Stimulated activated CD4-positive, alpha-beta T cell treated with anti-CD3 and anti-CD28 coated beads, Interleukin-12 subunit alpha, Interleukin-12 subunit beta, amount 100 ng/mL, for 48 hours (primary cell): ENCODE data around the gene CCDC18.
"Not testable (repeated sequence)": the region's sequence is repeated elsewhere in the genome, so short reads cannot be mapped to it uniquely, and the experiment has no call there.

Experiments used
- DNase-seq, 3 donors: peaks; one replicate each; pipeline ENCODE4 v3.0.0-alpha.2; 2020; ENCODE audit warnings: low read depth in 2 of 3, low spot score in 1 of 3

CCDC18 gene

GRCh38 chr1:93180723-93181613 lies at the start of gene CCDC18:
Gene CCDC18 (plus strand): TSS chr1:93180724. CDS start chr1:93183362, 2,638 bp downstream.
- peak; percentile 39 to 44 (median 42) for DNase-seq

GRCh38 chr1:93132638-93133037 lies 47.9 kb upstream of the CCDC18 start:
- DNase-seq: no peak

GRCh38 chr1:93136445-93136844 lies 44.1 kb upstream of the CCDC18 start:
- DNase-seq: no peak

GRCh38 chr1:93137604-93138292 lies 42.8 kb upstream of the CCDC18 start:
- no peak for DNase-seq

- no peak for DNase-seq
These were observed 40.4 kb upstream of the CCDC18 start for GRCh38 chr1:93140106-93140505.

GRCh38 chr1:93142161-93142560 lies 38.4 kb upstream of the CCDC18 start:
- DNase-seq: no peak

GRCh38 chr1:93143136-93143535 lies 37.4 kb upstream of the CCDC18 start:
- DNase-seq: no peak

GRCh38 chr1:93143769-93144168 lies 36.8 kb upstream of the CCDC18 start:
- no peak for DNase-seq

- no peak for DNase-seq
These were observed 32.5 kb upstream of the CCDC18 start for GRCh38 chr1:93148001-93148400.

GRCh38 chr1:93150729-93151128 lies 29.8 kb upstream of the CCDC18 start:
- DNase-seq: no peak

GRCh38 chr1:93151474-93151873 lies 29.1 kb upstream of the CCDC18 start:
- DNase-seq: no peak

- DNase-seq: no peak
These were observed 27.7 kb upstream of the CCDC18 start for GRCh38 chr1:93152835-93153234.

GRCh38 chr1:93154898-93155297 lies 25.6 kb upstream of the CCDC18 start:
- no peak for DNase-seq

GRCh38 chr1:93155335-93155734 lies 25.2 kb upstream of the CCDC18 start:
- no peak for DNase-seq

- DNase-seq: no peak
These were observed 21.2 kb upstream of the CCDC18 start for GRCh38 chr1:93159337-93159736.

- DNase-seq: not testable (repeated sequence)
These were observed 17.2 kb upstream of the CCDC18 start for GRCh38 chr1:93163314-93163713.

GRCh38 chr1:93164816-93165215 lies 15.7 kb upstream of the CCDC18 start:
- DNase-seq: no peak

- DNase-seq: not testable (repeated sequence)
These were observed 14.6 kb upstream of the CCDC18 start for GRCh38 chr1:93165895-93166294.

- DNase-seq: no peak
These were observed 13.5 kb upstream of the CCDC18 start for GRCh38 chr1:93167006-93167405.

GRCh38 chr1:93170141-93170678 lies 10.3 kb upstream of the CCDC18 start:
- not testable (repeated sequence) for DNase-seq

- DNase-seq: no peak
These were observed 8.9 kb upstream of the CCDC18 start for GRCh38 chr1:93171549-93172034.

- DNase-seq: no peak
These were observed 7.7 kb upstream of the CCDC18 start for GRCh38 chr1:93172778-93173177.
